MM.1S (cell line): Measurements from ENCODE around the gene GALNT5.

Experiments
- DNase-seq: peaks from one replicate; pipeline ENCODE4 v3.0.0-alpha.2; 2015
- H2AFZ ChIP-seq: fragments of 300-600 bp; sonication (generic); 2 replicates; pipeline ENCODE4 v1.6.0; 2016; ENCODE audit warnings: antibody characterized with exemption, low read length
- H3F3A ChIP-seq: fragments of 300-600 bp; sonication (generic); 2 replicates; pipeline ENCODE4 v1.6.1; 2016; ENCODE audit warnings: mild to moderate bottlenecking, antibody characterized with exemption, low read length, moderate library complexity, mixed read lengths; ENCODE audit not compliant: insufficient read depth
- H3K27ac ChIP-seq: fragments of 300-600 bp; sonication (generic); 2 replicates; pipeline ENCODE4 v1.5.1; 2016; ENCODE audit warnings: mild to moderate bottlenecking, low read length
- H3K27me3 ChIP-seq: fragments of 300-600 bp; sonication (generic); replicated peaks from 2 replicates; pipeline ENCODE4 v1.6.0; 2016; ENCODE audit warnings: low read length; ENCODE audit not compliant: insufficient read depth
- H3K36me3 ChIP-seq: fragments of 300-600 bp; sonication (generic); replicated peaks from 2 replicates; pipeline ENCODE4 v1.6.1; 2016; ENCODE audit warnings: mild to moderate bottlenecking, low read length, mixed read lengths; ENCODE audit not compliant: insufficient read depth
- H3K4me1 ChIP-seq: fragments of 300-600 bp; sonication (generic); 2 replicates; pipeline ENCODE4 v1.6.1; 2016; ENCODE audit warnings: low read length, mixed read lengths
- H3K4me2 ChIP-seq: fragments of 300-600 bp; sonication (generic); 2 replicates; pipeline ENCODE4 v1.6.0; 2016; ENCODE audit warnings: low read depth, low read length
- H3K4me3 ChIP-seq: fragments of 300-600 bp; sonication (generic); 2 replicates; pipeline ENCODE4 v1.5.1; 2016; ENCODE audit warnings: low read length, mixed read lengths
- H3K79me2 ChIP-seq: fragments of 300-600 bp; sonication (generic); 2 replicates; pipeline ENCODE4 v1.6.1; 2016; ENCODE audit warnings: mixed run types, low read length, mixed read lengths
- H3K9ac ChIP-seq: fragments of 300-600 bp; sonication (generic); 2 replicates; pipeline ENCODE4 v1.6.1; 2016; ENCODE audit warnings: low read length, mixed read lengths
- H3K9me2 ChIP-seq: fragments of 300-600 bp; sonication (generic); replicated peaks from 2 replicates; pipeline ENCODE4 v1.6.1; 2016; ENCODE audit warnings: mild to moderate bottlenecking, low read length, mixed read lengths; ENCODE audit not compliant: insufficient read depth
- H3K9me3 ChIP-seq: fragments of 300-600 bp; sonication (generic); replicated peaks from 2 replicates; pipeline ENCODE4 v1.6.1; 2016; ENCODE audit warnings: mild to moderate bottlenecking, low read length, mixed read lengths; ENCODE audit not compliant: insufficient read depth
- H4K20me1 ChIP-seq: fragments of 300-600 bp; sonication (generic); 2 replicates; pipeline ENCODE4 v1.6.1; 2016; ENCODE audit warnings: mild to moderate bottlenecking, low read length, moderate library complexity, mixed read lengths; ENCODE audit not compliant: insufficient read depth
- CTCF ChIP-seq: fragments of 300-600 bp; sonication (generic); IDR thresholded peaks from 2 replicates; pipeline ENCODE4 v1.5.1; 2016; ENCODE audit warnings: antibody characterized with exemption, low read length, mixed read lengths
- EZH2 ChIP-seq: fragments of 300-600 bp; sonication (generic); optimal IDR thresholded peaks from 2 replicates; pipeline ENCODE3; 2017; ENCODE audit warnings: low read depth, mild to moderate bottlenecking, antibody characterized with exemption, low read length, mixed read lengths
- EZH2phosphoT487 ChIP-seq: fragments of 300-600 bp; sonication (generic); IDR thresholded peaks from 2 replicates; pipeline ENCODE4 v1.6.1; 2018; ENCODE audit warnings: antibody characterized with exemption, low read length

GALNT5 gene

GRCh38 chr2:157333304-157334047 lies 76.0 kb downstream of the GALNT5 start:
- H3K36me3 ChIP-seq, result no peaks in the 10 kb centered on the region
- no peak for DNase-seq
- no peak for TF ChIP-seq EZH2phosphoT487
- H3K9me3 ChIP-seq, result no peaks in the 10 kb centered on the region
- H3K9ac ChIP-seq, result no peak overlapping the region
- H3K4me1 ChIP-seq, result 0 out of 2 replicates have a peak, but pooled peaks cover 7% of the 10 kb centered on the region
- H3K27ac ChIP-seq, result no peak overlapping the region
- no peaks in the 10 kb centered on the region for H3F3A ChIP-seq
- H4K20me1 ChIP-seq, result no peaks in the 10 kb centered on the region
- H2AFZ ChIP-seq, result no peak overlapping the region
- no peaks in the 10 kb centered on the region for H3K27me3 ChIP-seq
- H3K9me2 ChIP-seq, result no peaks in the 10 kb centered on the region
- no peaks in the 10 kb centered on the region for H3K79me2 ChIP-seq
- no peak overlapping the region for H3K4me3 ChIP-seq
- H3K4me2 ChIP-seq, result no peak overlapping the region

GRCh38 chr2:157334335-157334734 lies 76.8 kb downstream of the GALNT5 start:
- no peak overlapping the region for H3K9ac ChIP-seq
- H2AFZ ChIP-seq, result no peak overlapping the region
- no peaks in the 10 kb centered on the region for H3K79me2 ChIP-seq
- H3K4me2 ChIP-seq, result no peak overlapping the region
- H3K9me2 ChIP-seq, result no peaks in the 10 kb centered on the region
- H3K4me3 ChIP-seq, result no peak overlapping the region
- no peaks in the 10 kb centered on the region for H3K9me3 ChIP-seq
- H3K4me1 ChIP-seq, result 0 out of 2 replicates have a peak, but pooled peaks cover 7% of the 10 kb centered on the region
- H3K36me3 ChIP-seq, result no peaks in the 10 kb centered on the region
- no peaks in the 10 kb centered on the region for H3F3A ChIP-seq
- H3K27ac ChIP-seq, result no peak overlapping the region
- H3K27me3 ChIP-seq, result no peaks in the 10 kb centered on the region
- no peaks in the 10 kb centered on the region for H4K20me1 ChIP-seq
- no peak for TF ChIP-seq EZH2
- TF ChIP-seq EZH2phosphoT487, result no peak
- no peak for TF ChIP-seq CTCF
- DNase-seq, result no peak

- Histone ChIP-seq H2AFZ (no peak overlapping the region), H3K79me2 (no peaks in the 10 kb centered on the region), H3K9me3 (no peaks in the 10 kb centered on the region), H3F3A (no peaks in the 10 kb centered on the region), H3K36me3 (no peaks in the 10 kb centered on the region), H3K4me1 (0 out of 2 replicates have a peak, but pooled peaks cover 7% of the 10 kb centered on the region), H4K20me1 (no peaks in the 10 kb centered on the region), H3K4me2 (no peak overlapping the region), H3K9ac (no peak overlapping the region), H3K27me3 (no peaks in the 10 kb centered on the region), H3K4me3 (no peak overlapping the region), H3K27ac (no peak overlapping the region), H3K9me2 (no peaks in the 10 kb centered on the region)
- no peak for TF ChIP-seq CTCF
- TF ChIP-seq EZH2, result no peak
- no peak for TF ChIP-seq EZH2phosphoT487
- no peak for DNase-seq
Observed at GRCh38 chr2:157334797-157335196, 77.3 kb downstream of the GALNT5 start.
